H1 (cell line): Measurements from ENCODE around the gene S100A10. TPM values are rescaled to one million over a fixed set of nuclear protein-coding genes. Genes with fewer than 3 reads are reported as not detected.

Source experiments
- CTCF ChIA-PET: fragments of 300-600 bp; sonication (Branson Sonifier 250); formaldehyde crosslinking; loops from one replicate; lab custom pipeline; 2021; ENCODE audit not compliant: partially characterized antibody; lab: Charles Lee
- POLR2A ChIA-PET: fragments of 300-600 bp; sonication (Branson Sonifier 250); formaldehyde crosslinking; loops from one replicate; lab custom pipeline; 2021; ENCODE audit warnings: inconsistent platforms; ENCODE audit not compliant: partially characterized antibody; lab: Charles Lee
- DNase-seq, 2 experiments: peaks; one replicate each; pipeline versions ENCODE4 v3.0.0 to v3.0.0-alpha.2; 2010 to 2022; ENCODE audit warnings: low spot score in 2 of 2, low read depth in 1 of 2, mixed read lengths in 1 of 2
- FAIRE-seq: peaks from 2 replicates; lab custom pipeline; 2011; peaks lifted over from hg19 to GRCh38; lab: Jason Lieb, UNC
- H2AFZ ChIP-seq: 2 replicates; pipeline ENCODE4 v1.8.1; 2012; ENCODE audit warnings: low read length, inconsistent platforms
- H2AK5ac ChIP-seq: 2 replicates; pipeline ENCODE4 v1.6.1; 2013; ENCODE audit warnings: low read depth, low read length
- H2BK120ac ChIP-seq: replicated peaks from 2 replicates; pipeline ENCODE3; 2013; ENCODE audit warnings: low read depth, low read length, inconsistent platforms
- H2BK12ac ChIP-seq: 2 replicates; pipeline ENCODE4 v1.6.1; 2013; ENCODE audit warnings: low read depth, low read length
- H2BK15ac ChIP-seq: 2 replicates; pipeline ENCODE4 v1.6.1; 2013; ENCODE audit warnings: low read length
- H2BK20ac ChIP-seq: 2 replicates; pipeline ENCODE4 v1.6.1; 2013; ENCODE audit warnings: low read length
- H2BK5ac ChIP-seq: 2 replicates; pipeline ENCODE4 v1.6.1; 2013; ENCODE audit warnings: low read depth, low read length
- H3K14ac ChIP-seq: 2 replicates; pipeline ENCODE4 v1.6.1; 2013; ENCODE audit warnings: inconsistent platforms; ENCODE audit not compliant: insufficient read length
- H3K18ac ChIP-seq: 2 replicates; pipeline ENCODE4 v1.6.1; 2013; ENCODE audit warnings: low read length; ENCODE audit errors: extremely low read depth
- H3K23ac ChIP-seq: 2 replicates; pipeline ENCODE4 v1.6.1; 2013; ENCODE audit warnings: inconsistent platforms; ENCODE audit not compliant: insufficient read length
- H3K23me2 ChIP-seq: 2 replicates; pipeline ENCODE4 v1.6.1; 2013; ENCODE audit warnings: low read depth, low read length
- H3K27ac ChIP-seq: 2 replicates; pipeline ENCODE4 v1.6.1; 2011; ENCODE audit warnings: low read depth, low read length, inconsistent platforms
- H3K27me3 ChIP-seq, 4 experiments: replicated peaks in 1 of 4; 1 replicate in 1 of 4; 2 replicates in 3 of 4; pipeline versions ENCODE4 v1.6.1 to v1.8.1; 2011 to 2013; ENCODE audit warnings: low read length in 3 of 4, mild to moderate bottlenecking in 3 of 4, inconsistent platforms in 2 of 4, mixed read lengths in 2 of 4, moderate library complexity in 1 of 4; ENCODE audit not compliant: control insufficient read depth in 3 of 4, insufficient read depth in 3 of 4; ENCODE audit errors: extremely low read depth in 1 of 4
- H3K36me3 ChIP-seq, 4 experiments: 2 replicates each; pipeline versions ENCODE4 v1.6.1 to v1.8.1; 2011 to 2013; ENCODE audit warnings: mild to moderate bottlenecking in 4 of 4, low read length in 3 of 4, moderate library complexity in 2 of 4, control low read depth in 1 of 4, inconsistent platforms in 1 of 4; ENCODE audit not compliant: insufficient read depth in 4 of 4, control insufficient read depth in 2 of 4
- H3K4ac ChIP-seq: replicated peaks from 2 replicates; pipeline ENCODE3; 2013; ENCODE audit warnings: low read length, low read depth, mixed read lengths, inconsistent platforms; ENCODE audit not compliant: insufficient read length
- H3K4me1 ChIP-seq, 4 experiments: replicated peaks in 1 of 4; 1 replicate in 1 of 4; 2 replicates in 3 of 4; pipeline versions ENCODE4 v1.6.1 to v1.8.1; 2011 to 2013; ENCODE audit warnings: low read length in 3 of 4, inconsistent platforms in 2 of 4, mixed read lengths in 1 of 4; ENCODE audit not compliant: insufficient read depth in 4 of 4, control insufficient read depth in 3 of 4
- H3K4me2 ChIP-seq, 2 experiments: 2 replicates each; pipeline versions ENCODE4 v1.6.1 to v1.8.1; 2011 to 2013; ENCODE audit warnings: low read depth in 2 of 2, low read length in 2 of 2, control low read depth in 1 of 2, inconsistent platforms in 1 of 2, mild to moderate bottlenecking in 1 of 2; ENCODE audit not compliant: insufficient read depth in 1 of 2
- H3K4me3 ChIP-seq, 4 experiments: fragments of 200-600, 300-600 bp in 1 of 4; sonication (generic), shearing (Covaris generic), sonication (Bioruptor Twin) in 1 of 4; 2 replicates each; pipeline versions ENCODE4 v1.5.1 to v1.8.1; 2011 to 2016; ENCODE audit warnings: low read length in 4 of 4, low read depth in 3 of 4, control low read depth in 2 of 4, inconsistent platforms in 2 of 4, mild to moderate bottlenecking in 2 of 4, mixed read lengths in 1 of 4, moderate library complexity in 1 of 4; ENCODE audit not compliant: insufficient read depth in 2 of 4; ENCODE audit errors: extremely low read depth in 1 of 4
- H3K56ac ChIP-seq: replicated peaks from 2 replicates; pipeline ENCODE3; 2013; ENCODE audit warnings: low read depth, mild to moderate bottlenecking, mixed read lengths, low read length, inconsistent platforms; ENCODE audit not compliant: insufficient read length
- H3K79me1 ChIP-seq: 2 replicates; pipeline ENCODE4 v1.6.1; 2013; ENCODE audit warnings: low read depth, low read length, control low read depth
- H3K79me2 ChIP-seq, 2 experiments: 2 replicates each; pipeline versions ENCODE4 v1.6.1 to v1.8.1; 2012 to 2013; ENCODE audit warnings: low read length in 2 of 2, mild to moderate bottlenecking in 2 of 2, inconsistent platforms in 1 of 2; ENCODE audit not compliant: insufficient read depth in 2 of 2, control insufficient read depth in 1 of 2
- H3K9ac ChIP-seq, 4 experiments: replicated peaks in 1 of 4; 1 replicate in 1 of 4; 2 replicates in 3 of 4; pipeline versions ENCODE4 v1.6.1 to v1.8.1; 2011 to 2013; ENCODE audit warnings: low read depth in 3 of 4, low read length in 3 of 4, control low read depth in 2 of 4, mild to moderate bottlenecking in 2 of 4, moderate library complexity in 2 of 4, inconsistent platforms in 1 of 4; ENCODE audit errors: extremely low read depth in 1 of 4
- H3K9me3 ChIP-seq, 2 experiments: 2 replicates each; pipeline versions ENCODE4 v1.6.1 to v1.8.1; 2012 to 2013; ENCODE audit warnings: mild to moderate bottlenecking in 2 of 2, moderate library complexity in 2 of 2, control low read depth in 1 of 2, inconsistent platforms in 1 of 2, low read depth in 1 of 2, low read length in 1 of 2, mixed read lengths in 1 of 2; ENCODE audit not compliant: insufficient read depth in 2 of 2
- H4K20me1 ChIP-seq, 2 experiments: replicated peaks in 1 of 2; 2 replicates each; pipeline versions ENCODE3 to v1.8.1; 2011 to 2013; ENCODE audit warnings: inconsistent platforms in 2 of 2, low read length in 2 of 2, mild to moderate bottlenecking in 1 of 2; ENCODE audit not compliant: insufficient read depth in 2 of 2, control insufficient read depth in 1 of 2
- H4K5ac ChIP-seq: 2 replicates; pipeline ENCODE4 v1.6.1; 2013; ENCODE audit warnings: low read length, low read depth, mixed read lengths, inconsistent platforms; ENCODE audit not compliant: insufficient read length
- H4K8ac ChIP-seq: 2 replicates; pipeline ENCODE4 v1.8.0; 2013; ENCODE audit warnings: mild to moderate bottlenecking, moderate library complexity, low read length, inconsistent platforms; ENCODE audit not compliant: insufficient read depth; ENCODE audit errors: extremely low read depth
- H4K91ac ChIP-seq: replicated peaks from 2 replicates; pipeline ENCODE3; 2013; ENCODE audit warnings: low read length, mixed read lengths, inconsistent platforms; ENCODE audit not compliant: insufficient read length
- BRCA1 ChIP-seq: IDR thresholded peaks from 2 replicates; pipeline ENCODE4 v1.6.1; 2012; ENCODE audit warnings: low read depth, low read length, improper control_type of control experiment
- CBX5 ChIP-seq: fragments of 300-800, 300-1000 bp; sonication (generic); IDR thresholded peaks from 2 replicates; pipeline ENCODE4 v1.7.1; 2016; ENCODE audit warnings: antibody characterized with exemption, low read length, low read depth
- CEBPB ChIP-seq: IDR thresholded peaks from 2 replicates; pipeline ENCODE4 v1.6.1; 2012; ENCODE audit warnings: low read depth, low read length
- GABPA ChIP-seq: IDR thresholded peaks from 2 replicates; pipeline ENCODE4 v1.6.1; 2011; ENCODE audit warnings: mild to moderate bottlenecking, low read length, moderate library complexity, borderline replicate concordance; ENCODE audit not compliant: insufficient read depth
- NRF1 ChIP-seq: IDR thresholded peaks from 2 replicates; pipeline ENCODE4 v1.6.1; 2011; ENCODE audit warnings: mild to moderate bottlenecking, low read depth, low read length, improper control_type of control experiment
- PHF8 ChIP-seq: fragments of 200-600 bp; sonication (generic); conservative IDR thresholded peaks from 2 replicates; pipeline ENCODE4 v1.7.1; 2012; ENCODE audit warnings: low read depth, mild to moderate bottlenecking, inconsistent platforms, low read length, moderate library complexity
- RXRA ChIP-seq: IDR thresholded peaks from 2 replicates; pipeline ENCODE4 v1.6.1; 2011; ENCODE audit warnings: low read depth, mild to moderate bottlenecking, low read length, moderate library complexity; ENCODE audit not compliant: insufficient read depth
- SAP30 ChIP-seq: fragments of 300-600 bp; sonication (generic); IDR thresholded peaks from 2 replicates; pipeline ENCODE4 v1.7.1; 2012; ENCODE audit warnings: low read length, moderate library complexity, mild to moderate bottlenecking, inconsistent platforms; ENCODE audit not compliant: insufficient read depth, insufficient replicate concordance
- WGBS, 2 experiments: shearing (Covaris generic) in 1 of 2; methylation state at CpG; one replicate each; pipeline versions ENCODE4 v1.1.6 to v1.1.7; 2013 to 2015; ENCODE audit warnings: low lambda C conversion rate in 2 of 2, mixed read lengths in 2 of 2, inconsistent platforms in 1 of 2, low coverage in 1 of 2, missing lambda C conversion rate in 1 of 2; ENCODE audit not compliant: insufficient replicate concordance in 2 of 2, insufficient coverage in 1 of 2, insufficient read length in 1 of 2; ENCODE audit errors: extremely low coverage in 1 of 2, missing lambda C conversion rate in 1 of 2; 5-methylcytosine and 5-hydroxymethylcytosine counted together
- polyA plus RNA-seq, 7 experiments: library from polyadenylated mRNA; depleted of rRNA in 3 of 7; stranded (reverse) in 5 of 7; unstranded in 2 of 7; fragments of >200 nt in 5 of 7; fragments of 200-250 nt in 2 of 7; gene quantifications; 1 replicate in 5 of 7; 2 replicates in 1 of 7; 4 replicates in 1 of 7; pipeline versions ENCODE4 v1.2.1 to v1.2.3, GENCODE V29; 2011 to 2013; ENCODE audit warnings: missing spikeins in 2 of 7, mixed read lengths in 2 of 7
- total RNA-seq: library from RNA; stranded (reverse); fragmentation: NEBNext Ultra II Directional; extraction: Animal tissue kit (Norgen Biotek cat#: 25700); gene quantifications from 2 replicates; pipeline ENCODE4 v1.2.1, GENCODE V29; 2021

Gene S100A10
- total and polyA plus RNA-seq, 2 of the 8 experiments (the other 6 are each of a cell fraction or from before 2014, with no cell fraction given), result 23.9 to 231 TPM

DNA sequence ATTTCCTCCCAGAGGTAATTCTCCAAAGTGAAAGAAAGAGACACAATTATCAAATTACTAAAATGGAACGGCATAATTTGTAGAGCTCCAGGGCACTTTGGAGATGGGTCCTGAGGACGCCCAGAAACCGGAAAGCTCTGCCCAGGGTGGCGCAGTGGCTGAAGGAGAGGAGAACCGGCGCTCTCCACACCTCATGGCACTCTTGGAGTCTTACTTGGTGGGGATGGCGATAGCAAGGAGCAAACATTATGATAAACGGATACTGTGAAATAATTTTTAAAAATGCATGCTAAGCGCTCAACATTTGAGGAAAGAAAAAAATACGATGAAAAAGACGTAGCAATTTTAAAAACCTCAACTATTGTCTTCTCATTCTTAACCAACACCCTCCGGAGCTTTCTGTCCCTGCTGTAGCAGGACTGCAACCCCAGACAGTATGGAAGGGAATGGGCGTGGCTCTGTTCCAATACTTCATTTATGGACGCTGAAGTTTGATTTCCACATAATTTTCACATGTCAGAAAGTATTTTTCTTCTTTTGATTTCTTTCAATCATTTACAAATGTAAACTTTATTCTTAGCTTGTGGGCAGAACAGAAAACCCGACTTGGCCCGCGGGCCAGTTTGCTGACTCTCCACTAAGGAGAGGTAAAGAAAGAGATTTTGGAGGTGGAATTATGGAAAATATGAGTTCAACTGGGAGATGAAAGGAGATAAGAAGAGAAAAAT lies 42.0 kb upstream of the S100A10 start:
- DNase-seq, result no peak
- 12% methylated on average over 17 of the region's 17 CpGs; no CpG with 5 or more reads in 1 of the 2 experiments for WGBS, 2 experiments
- Histone ChIP-seq H3K36me3 (peaks cover 3 to 18% (median 6%) of the 10 kb centered on the region in 4 experiments; a peak in 5 of 8 replicates), H2BK20ac (no peak overlapping the region), H3K9ac (no peak overlapping the region), H2AK5ac (no peak overlapping the region), H4K8ac (no peak overlapping the region), H3K27ac (no peak overlapping the region), H3K4me3 (peak overlapping the region; percentile 74 to 80 (median 76)), H3K18ac (no peak overlapping the region), H2BK12ac (no peak overlapping the region), H4K5ac (no peak overlapping the region), H4K20me1 (no peaks in the 10 kb centered on the region), H3K23ac (no peak overlapping the region), H3K79me1 (no peaks in the 10 kb centered on the region), H3K23me2 (peaks cover 6% of the 10 kb centered on the region; the same call in 1 of the 2 replicates), H3K4me2 (peak overlapping the region; percentile 73 to 99), H3K56ac (peak overlapping the region; percentile 40), H2BK120ac (peak overlapping the region; percentile 14), H3K9me3 (no peaks in the 10 kb centered on the region), H3K14ac (no peak overlapping the region), H3K79me2 (no peaks in the 10 kb centered on the region), H3K27me3 (no peaks in the 10 kb centered on the region; a peak in 2 of 7 replicates), H2BK15ac (no peak overlapping the region), H2BK5ac (no peak overlapping the region), H3K4ac (no peak overlapping the region), H4K91ac (no peak overlapping the region), H2AFZ (no peak overlapping the region), H3K4me1 (peaks cover 4 to 12% (median 6%) of the 10 kb centered on the region in 4 experiments)
- no peak for FAIRE-seq
- CTCF ChIA-PET, result interaction anchor here (1.2 to 4.0 kb wide), 10 partner anchors 11 to 102 kb away, joined by 3 to 32 read pairs (median 7); no protein-coding TSS in a partner anchor
- POLR2A ChIA-PET, result interaction anchor here (0.7 to 1.9 kb wide), 6 partner anchors 12 to 196 kb away, joined by 3 to 6 read pairs (median 3); partner anchors contain the start of gene C2CD4D
- TF ChIP-seq NRF1 (no peak), RXRA (no peak), CEBPB (no peak), GABPA (no peak), BRCA1 (no peak), CBX5 (no peak), SAP30 (peak; percentile 2), PHF8 (no peak)
